Daoy (cell line): ENCODE results near the gene SYNGR2. TPM values are rescaled to one million over a fixed set of nuclear protein-coding genes. Genes with fewer than 3 reads are reported as not detected.

Source experiments
- DNase-seq: peaks from one replicate; pipeline ENCODE4 v3.0.0-alpha.2; 2015; ENCODE audit warnings: low read depth
- total RNA-seq: library from RNA; depleted of rRNA; stranded (reverse); fragments of >200 nt; shearing (Covaris generic); gene quantifications from 2 replicates; pipeline ENCODE4 v1.2.3, GENCODE V29; 2014; rRNA removed

The SYNGR2 gene
- total RNA-seq, 1 experiment from 2014 or later: 19.4 TPM

- peak; percentile 44 for DNase-seq
These were observed 28.9 kb downstream of the SYNGR2 start for GRCh38 chr17:78197147-78197832.

GRCh38 chr17:78200451-78200850, 32.1 kb downstream of the SYNGR2 start:
- DNase-seq: no peak

GRCh38 chr17:78202666-78203065, 34.3 kb downstream of the SYNGR2 start:
- DNase-seq: no peak

- DNase-seq: no peak
These were observed 36.2 kb downstream of the SYNGR2 start for GRCh38 chr17:78204387-78205123.

- no peak for DNase-seq
These were observed 36.9 kb downstream of the SYNGR2 start for GRCh38 chr17:78205124-78205775.

GRCh38 chr17:78206298-78206697, 37.9 kb downstream of the SYNGR2 start:
- no peak for DNase-seq

GRCh38 chr17:78208486-78208885, 40.1 kb downstream of the SYNGR2 start:
- no peak for DNase-seq

- no peak for DNase-seq
These were observed 41.7 kb downstream of the SYNGR2 start for GRCh38 chr17:78210111-78210510.

- no peak for DNase-seq
These were observed 42.7 kb downstream of the SYNGR2 start for GRCh38 chr17:78211032-78211431.

GRCh38 chr17:78214016-78214705, 45.8 kb downstream of the SYNGR2 start, which contains the start of gene BIRC5:
Gene BIRC5, plus strand, starts transcription at chr17:78214253. Its CDS starts 64 bp downstream, at chr17:78214317.
- DNase-seq: peak; percentile 94

GRCh38 chr17:78214706-78215061, 46.3 kb downstream of the SYNGR2 start:
- DNase-seq: no peak

- DNase-seq: no peak
These were observed 51.2 kb downstream of the SYNGR2 start for GRCh38 chr17:78219396-78220150.

Other genes starting within 250 kb of the SYNGR2 start
- gene TNRC6C, start 209.9 kb upstream of the SYNGR2 start, total RNA-seq: 2.7 and 2.8 TPM in 2 replicates
- 0.80 and 4.6 TPM in 2 replicates for gene TMC6, start 39.8 kb upstream of the SYNGR2 start, total RNA-seq
- gene TMC8, start 37.8 kb upstream of the SYNGR2 start, total RNA-seq: not detected in 2 replicates
- not detected in 2 replicates for gene C17orf99, start 22.2 kb upstream of the SYNGR2 start, total RNA-seq
- 111 and 130 TPM in 2 replicates for gene TK1, start 18.5 kb downstream of the SYNGR2 start, total RNA-seq
- gene AFMID, start 18.8 kb downstream of the SYNGR2 start, total RNA-seq: 12.1 and 14.8 TPM in 2 replicates
- gene BIRC5, start 45.7 kb downstream of the SYNGR2 start, total RNA-seq: 223 and 248 TPM in 2 replicates
- gene TMEM235, start 63.0 kb downstream of the SYNGR2 start, total RNA-seq: not detected in 2 replicates
- 25.3 and 27.9 TPM in 2 replicates for gene SOCS3, start 191.5 kb downstream of the SYNGR2 start, total RNA-seq
- 25.6 and 26.8 TPM in 2 replicates for gene PGS1, start 210.1 kb downstream of the SYNGR2 start, total RNA-seq